GM21619 (cell line): ENCODE results near the gene MAPK11.

Source experiments
- ATAC-seq: cut with Tn5 transposase; IDR thresholded peaks from one replicate; pipeline ENCODE4 v1.9.1; 2021; ENCODE audit not compliant: unreplicated experiment

Gene MAPK11

DNA sequence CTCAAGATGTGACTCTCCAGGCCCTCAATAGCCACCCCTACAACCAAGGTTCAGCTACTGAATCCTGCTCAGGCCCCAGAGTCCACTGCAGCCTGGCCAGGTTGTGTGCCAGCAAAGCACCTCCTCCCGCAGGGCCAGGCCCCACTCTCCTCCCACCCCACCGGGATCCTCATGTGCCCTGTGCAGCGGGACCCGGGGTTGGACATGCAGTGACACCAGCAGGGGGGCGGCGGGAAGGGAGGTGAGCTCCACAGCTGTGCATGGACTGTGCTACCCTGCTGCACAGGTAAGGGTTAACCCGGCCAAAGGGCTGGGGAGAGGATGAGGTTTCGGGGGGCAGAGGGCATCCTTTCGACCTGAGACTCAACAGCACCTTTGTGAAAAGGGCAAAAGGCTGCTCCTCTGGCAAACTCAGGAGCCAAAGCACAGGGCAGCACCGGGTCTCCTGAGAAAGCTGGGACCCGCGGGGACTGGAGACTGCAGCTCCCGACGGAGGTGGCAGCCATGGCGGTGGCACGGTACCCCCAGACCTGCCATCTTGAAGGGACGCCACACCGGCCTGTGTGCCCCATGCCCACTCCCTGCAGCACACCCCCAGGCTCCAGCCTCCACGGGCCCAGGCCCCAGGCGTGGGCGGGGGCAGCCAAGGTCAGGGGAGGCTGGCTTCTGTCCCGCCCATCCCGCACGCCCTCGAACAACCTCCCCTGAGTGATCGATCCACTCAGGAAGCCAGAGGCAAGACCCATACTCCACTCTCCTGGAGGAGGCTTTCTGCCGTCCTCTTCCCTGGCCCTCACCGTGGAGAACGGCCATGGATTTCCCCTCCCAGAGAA is 26.7 kb upstream of the MAPK11 start:
- ATAC-seq: no peak

DNA sequence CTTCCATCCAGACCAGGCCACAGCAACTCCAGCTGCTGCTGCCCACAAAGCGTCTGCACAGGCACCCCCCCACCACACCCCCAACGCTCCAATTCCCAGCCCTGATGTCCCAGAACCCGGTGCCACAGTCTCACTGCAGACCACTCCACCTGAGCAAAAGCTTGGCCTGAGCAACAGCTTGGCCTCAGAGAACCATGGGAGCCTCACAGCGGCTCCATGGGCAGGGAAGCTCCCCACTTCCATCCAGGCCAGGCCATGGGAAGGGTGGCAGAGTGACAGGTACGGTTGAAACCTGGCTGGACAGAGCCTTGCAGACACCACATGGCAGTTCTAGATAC is 24.1 kb upstream of the MAPK11 start:
- ATAC-seq: no peak

- no peak for ATAC-seq
These were observed 23.5 kb upstream of the MAPK11 start for GRCh38 chr22:50293441-50294318.

GRCh38 chr22:50292643-50293440 is 22.7 kb upstream of the MAPK11 start:
- ATAC-seq: no peak

GRCh38 chr22:50289942-50290630 is 19.9 kb upstream of the MAPK11 start:
- ATAC-seq: no peak

GRCh38 chr22:50289151-50289941 is 19.2 kb upstream of the MAPK11 start:
- no peak for ATAC-seq

- no peak for ATAC-seq
These were observed 17.6 kb upstream of the MAPK11 start for GRCh38 chr22:50287731-50288130.

DNA sequence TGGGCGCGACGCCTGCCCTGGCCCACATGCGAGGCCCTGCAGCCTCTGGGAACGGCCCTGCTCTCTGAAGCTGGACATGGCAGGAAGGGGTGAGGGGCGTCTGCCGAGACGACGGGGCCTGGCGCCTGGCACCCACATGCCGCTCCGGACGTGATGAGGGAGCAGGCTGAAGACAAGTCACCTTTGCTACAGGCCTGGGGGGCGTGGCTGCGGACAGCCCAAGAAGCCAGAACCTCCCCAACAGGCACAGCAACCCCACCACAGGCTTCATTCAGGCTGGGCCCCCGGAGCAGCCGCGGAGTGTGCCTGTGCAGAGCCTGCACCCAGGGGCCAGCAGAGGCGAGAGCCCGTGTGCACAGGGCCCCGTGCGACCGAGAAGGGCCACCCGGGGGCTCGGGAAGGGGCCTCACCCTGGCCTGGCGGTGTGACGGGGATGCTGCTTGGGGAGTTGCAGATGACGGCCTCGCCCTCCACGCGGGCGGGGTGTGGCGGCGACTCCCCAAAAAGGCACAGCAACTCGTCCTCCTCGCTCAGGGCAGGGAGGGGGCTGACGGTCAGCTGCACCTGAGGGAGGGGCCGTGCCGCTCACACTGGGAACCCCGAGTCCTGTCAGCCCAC is 16.6 kb upstream of the MAPK11 start:
- no peak for ATAC-seq

DNA sequence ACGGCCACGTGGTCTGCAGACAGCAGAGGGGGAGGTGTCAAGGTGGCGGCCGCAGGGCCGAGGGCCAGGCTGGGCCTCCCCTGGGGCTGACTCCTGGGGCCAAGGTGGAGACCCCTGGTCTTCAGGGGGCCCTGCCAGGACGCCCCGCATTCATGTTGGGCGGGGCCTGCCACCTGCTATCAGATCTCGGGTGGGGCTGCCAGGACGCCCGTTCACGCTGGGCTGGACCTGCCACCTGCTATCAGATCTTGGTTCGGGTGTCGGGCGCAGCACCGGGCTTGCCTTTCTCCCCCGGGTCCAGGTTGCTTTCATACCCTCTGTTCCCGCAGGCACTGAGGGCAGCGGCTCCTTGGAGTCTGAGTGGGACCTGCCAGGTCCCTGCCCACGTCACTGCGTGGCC is 16.1 kb upstream of the MAPK11 start:
- no peak for ATAC-seq

DNA sequence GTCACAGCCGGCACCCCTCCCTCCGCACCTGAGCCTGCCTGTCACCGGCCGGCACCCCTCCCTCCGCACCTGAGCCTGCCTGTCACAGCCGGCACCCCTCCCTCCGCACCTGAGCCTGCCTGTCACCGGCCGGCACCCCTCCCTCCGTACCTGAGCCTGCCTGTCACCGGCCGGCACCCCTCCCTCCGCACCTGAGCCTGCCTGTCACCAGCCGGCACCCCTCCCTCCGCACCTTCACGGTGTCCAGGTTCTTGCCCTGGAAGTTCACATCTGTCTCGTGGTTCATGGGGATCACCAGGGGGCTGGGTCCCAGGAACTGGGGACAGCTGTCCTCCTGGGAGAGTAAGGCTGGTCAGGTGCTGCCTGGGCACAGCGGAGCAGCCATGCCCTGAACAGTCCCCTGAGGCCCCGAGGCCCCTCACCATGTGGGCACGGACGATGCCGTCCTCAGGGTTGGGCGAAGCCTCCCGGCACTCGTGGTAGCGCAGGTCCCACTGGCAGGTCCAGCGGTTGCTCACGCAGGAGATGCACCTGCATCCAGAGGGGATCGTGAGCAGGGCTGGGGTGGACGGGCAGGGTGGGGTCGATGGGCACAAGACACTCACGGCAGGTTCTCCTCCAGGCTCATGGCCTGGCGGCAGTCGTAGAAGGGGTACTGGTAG is 15.5 kb upstream of the MAPK11 start:
- ATAC-seq: no peak

GRCh38 chr22:50284479-50284878 is 14.3 kb upstream of the MAPK11 start:
- ATAC-seq: no peak

DNA sequence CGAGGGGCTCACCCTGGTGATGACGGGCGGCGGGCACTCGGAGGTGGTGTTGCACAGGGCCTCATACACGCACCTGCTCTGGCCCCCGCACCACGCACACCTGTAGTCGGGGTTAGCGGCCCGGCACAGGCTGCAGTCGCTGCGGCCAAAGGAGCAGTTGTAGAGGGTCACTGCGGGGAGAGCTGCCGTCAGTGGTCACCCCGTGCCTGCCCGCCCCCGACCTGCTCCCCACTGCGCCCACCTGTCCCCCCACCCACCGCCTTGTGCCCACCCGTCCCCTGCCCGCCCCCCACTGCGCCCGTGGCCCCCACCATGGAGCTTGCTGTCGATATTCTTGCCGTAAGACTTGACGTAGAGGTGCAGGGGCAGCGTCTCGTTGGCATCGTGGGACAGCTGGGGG is 13.6 kb upstream of the MAPK11 start:
- ATAC-seq: no peak

GRCh38 chr22:50282361-50283155 is 12.4 kb upstream of the MAPK11 start:
- ATAC-seq: no peak

- ATAC-seq: no peak
These were observed 11.8 kb upstream of the MAPK11 start for GRCh38 chr22:50281957-50282356.

DNA sequence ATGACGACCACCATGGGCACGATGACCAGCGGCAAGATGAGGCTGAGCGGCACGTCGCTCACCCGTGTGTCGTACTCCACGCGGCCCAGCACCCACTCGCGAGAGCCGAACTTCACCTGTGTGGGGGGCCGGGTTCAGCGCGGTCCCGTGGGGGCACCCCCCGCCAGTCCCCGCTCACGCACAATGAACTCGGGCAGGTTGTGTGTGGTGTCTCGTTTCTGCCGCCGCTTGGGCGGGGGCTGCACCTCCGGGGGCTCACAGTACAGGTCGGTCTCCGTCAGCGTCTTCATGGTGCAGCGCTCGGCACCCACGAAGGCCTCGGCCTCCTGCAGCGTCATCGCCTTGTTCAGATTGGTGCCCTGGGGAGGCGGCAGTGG is 11.2 kb upstream of the MAPK11 start:
- no peak for ATAC-seq

DNA sequence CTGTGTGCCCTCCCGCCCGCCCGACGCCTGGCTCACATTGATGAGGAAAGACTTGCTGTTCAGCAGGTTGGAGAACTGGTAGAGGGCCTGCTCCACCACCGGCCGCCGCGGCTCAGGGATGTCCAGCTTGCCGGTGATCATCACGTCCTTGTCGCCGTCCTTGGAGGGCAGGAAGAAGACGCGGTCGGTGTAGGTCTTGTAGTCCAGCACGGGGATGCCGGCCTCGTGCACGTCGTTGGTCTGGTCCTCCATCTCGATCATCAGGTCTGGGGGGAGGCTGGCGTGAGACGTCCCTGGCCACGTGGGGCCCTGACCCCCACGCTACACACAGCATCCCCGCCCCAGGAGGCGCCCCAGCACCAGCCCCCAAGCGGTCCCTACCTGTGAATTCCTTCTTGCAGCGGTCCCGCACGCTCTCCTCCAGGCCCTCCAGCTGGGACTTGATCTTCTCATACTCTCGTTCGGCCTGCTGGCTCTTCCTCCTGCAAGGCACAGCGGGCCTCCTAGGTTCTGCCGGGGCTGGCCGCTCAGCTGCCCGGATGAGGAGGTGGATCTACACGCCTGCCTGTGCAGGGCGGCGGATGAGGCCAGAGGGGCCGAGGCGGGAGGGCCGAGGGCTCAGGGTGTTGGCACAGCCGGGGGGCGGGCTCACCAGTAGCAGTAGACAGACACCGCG is 10.7 kb upstream of the MAPK11 start:
- ATAC-seq: no peak

GRCh38 chr22:50280022-50280707 is 10.0 kb upstream of the MAPK11 start:
- no peak for ATAC-seq
